GM19023 (cell line): ENCODE measurements around the gene ALPL.

Source experiments
- ATAC-seq: cut with Tn5 transposase; IDR thresholded peaks from one replicate; pipeline ENCODE4 v1.9.1; 2021; ENCODE audit warnings: mild to moderate bottlenecking, moderate library complexity; ENCODE audit not compliant: unreplicated experiment

ALPL gene

GRCh38 chr1:21596174-21596573 lies 87.0 kb downstream of the ALPL start:
- no peak for ATAC-seq

GRCh38 chr1:21596628-21597027 lies 87.4 kb downstream of the ALPL start:
- ATAC-seq, result no peak

GRCh38 chr1:21597753-21598152 lies 88.5 kb downstream of the ALPL start:
- no peak for ATAC-seq

GRCh38 chr1:21598417-21598816 lies 89.2 kb downstream of the ALPL start:
- no peak for ATAC-seq

GRCh38 chr1:21598904-21599303 lies 89.7 kb downstream of the ALPL start:
- no peak for ATAC-seq

- ATAC-seq, result no peak
These were observed 90.2 kb downstream of the ALPL start for GRCh38 chr1:21599402-21599801.

GRCh38 chr1:21601278-21602048 lies 92.2 kb downstream of the ALPL start:
- no peak for ATAC-seq

GRCh38 chr1:21603177-21604138 lies 94.2 kb downstream of the ALPL start:
- ATAC-seq, result no peak

- no peak for ATAC-seq
These were observed 95.2 kb downstream of the ALPL start for GRCh38 chr1:21604208-21604957.

- ATAC-seq, result no peak
These were observed 95.9 kb downstream of the ALPL start for GRCh38 chr1:21605012-21605715.

GRCh38 chr1:21605964-21606705 lies 96.9 kb downstream of the ALPL start:
- no peak for ATAC-seq

- peak; percentile 65 for ATAC-seq
These were observed 98.6 kb downstream of the ALPL start for GRCh38 chr1:21607549-21608529.

- ATAC-seq, result no peak
These were observed 99.6 kb downstream of the ALPL start for GRCh38 chr1:21608798-21609197.

GRCh38 chr1:21610027-21610426 lies 100.8 kb downstream of the ALPL start:
- ATAC-seq, result no peak

- no peak for ATAC-seq
These were observed 102.0 kb downstream of the ALPL start for GRCh38 chr1:21610989-21611785.

GRCh38 chr1:21612057-21612456 lies 102.8 kb downstream of the ALPL start:
- no peak for ATAC-seq

- no peak for ATAC-seq
These were observed 104.0 kb downstream of the ALPL start for GRCh38 chr1:21613072-21613867.
